IMR-90 (cell line): Measurements from ENCODE around the gene PILRB.
"Not testable (repeated sequence)": the region's sequence is repeated elsewhere in the genome, so short reads cannot be mapped to it uniquely, and the experiment has no call there.

Source experiments
- BHLHE40 ChIP-seq: fragments of 150-350 bp; IDR thresholded peaks from 2 replicates; pipeline ENCODE4 v1.6.1; 2016; ENCODE audit warnings: mild to moderate bottlenecking, low read depth, low read length
- CEBPB ChIP-seq: IDR thresholded peaks from 2 replicates; pipeline ENCODE4 v1.6.1; 2012; ENCODE audit warnings: low read depth, low read length, improper control_type of control experiment
- FOS ChIP-seq: fragments of 150-350 bp; IDR thresholded peaks from 2 replicates; pipeline ENCODE4 v1.6.1; 2016; ENCODE audit warnings: low read depth, low read length
- MAFK ChIP-seq: IDR thresholded peaks from 2 replicates; pipeline ENCODE4 v1.6.1; 2012; ENCODE audit warnings: low read depth, low read length, improper control_type of control experiment
- MXI1 ChIP-seq: IDR thresholded peaks from 2 replicates; pipeline ENCODE4 v1.6.1; 2012; ENCODE audit warnings: low read depth, mild to moderate bottlenecking, low read length, moderate library complexity, borderline replicate concordance
- NFE2L2 ChIP-seq: fragments of 150-350 bp; IDR thresholded peaks from 2 replicates; pipeline ENCODE4 v1.6.1; 2016; ENCODE audit warnings: low read depth, mild to moderate bottlenecking, low read length
- POLR2A ChIP-seq: IDR thresholded peaks from 2 replicates; pipeline ENCODE4 v1.6.1; 2012; ENCODE audit warnings: mild to moderate bottlenecking, low read depth, low read length
- RAD21 ChIP-seq: IDR thresholded peaks from 2 replicates; pipeline ENCODE4 v1.6.1; 2012; ENCODE audit warnings: low read length, improper control_type of control experiment
- RCOR1 ChIP-seq: IDR thresholded peaks from 2 replicates; pipeline ENCODE4 v1.6.1; 2012; ENCODE audit warnings: mild to moderate bottlenecking, low read length, improper control_type of control experiment; ENCODE audit not compliant: insufficient replicate concordance
- RFX5 ChIP-seq: IDR thresholded peaks from 2 replicates; pipeline ENCODE4 v1.8.0; 2012; ENCODE audit warnings: low read depth, mild to moderate bottlenecking, low read length, moderate library complexity
- SMC3 ChIP-seq: fragments of 150-350 bp; IDR thresholded peaks from 2 replicates; pipeline ENCODE4 v1.6.1; 2016; ENCODE audit warnings: low read depth, mild to moderate bottlenecking, antibody characterized with exemption, low read length, moderate library complexity
- TF ChIP-seq, protein P1 (sequence below): conservative IDR thresholded peaks from 2 replicates; pipeline ENCODE4 v1.5.1; 2012; ENCODE audit warnings: mild to moderate bottlenecking, low read depth, low read length, improper control_type of control experiment
- TF ChIP-seq, protein P2 (sequence below): fragments of 150-350 bp; IDR thresholded peaks from 2 replicates; pipeline ENCODE4 v1.6.1; 2017; ENCODE audit warnings: mild to moderate bottlenecking, antibody characterized with exemption, low read length, low read depth
- TF ChIP-seq, protein P3 (sequence below): fragments of 150-350 bp; IDR thresholded peaks from 2 replicates; pipeline ENCODE4 v1.6.1; 2016; ENCODE audit warnings: low read depth, mild to moderate bottlenecking, low read length, moderate library complexity, borderline replicate concordance

DNA sequence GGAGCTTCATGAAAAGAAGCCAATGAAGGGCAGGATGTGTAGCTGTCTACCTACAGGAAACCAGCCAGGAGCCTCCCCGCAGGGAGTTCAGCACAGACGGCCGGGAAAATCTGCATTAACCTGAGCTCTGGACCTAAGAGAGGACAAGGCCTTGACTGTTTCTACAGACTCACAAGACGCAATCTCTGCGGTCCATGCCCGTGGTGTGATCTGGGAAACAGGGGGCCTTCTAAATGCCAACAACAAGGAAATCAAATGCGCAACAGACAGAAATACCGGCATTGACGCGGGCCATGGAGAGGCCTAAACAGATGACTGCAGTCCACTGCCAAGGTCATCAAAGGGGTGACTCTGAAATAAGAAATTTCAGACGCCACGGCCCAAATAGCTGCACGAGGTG is 33.7 kb upstream of the PILRB start:
- TF ChIP-seq, protein P1, sequence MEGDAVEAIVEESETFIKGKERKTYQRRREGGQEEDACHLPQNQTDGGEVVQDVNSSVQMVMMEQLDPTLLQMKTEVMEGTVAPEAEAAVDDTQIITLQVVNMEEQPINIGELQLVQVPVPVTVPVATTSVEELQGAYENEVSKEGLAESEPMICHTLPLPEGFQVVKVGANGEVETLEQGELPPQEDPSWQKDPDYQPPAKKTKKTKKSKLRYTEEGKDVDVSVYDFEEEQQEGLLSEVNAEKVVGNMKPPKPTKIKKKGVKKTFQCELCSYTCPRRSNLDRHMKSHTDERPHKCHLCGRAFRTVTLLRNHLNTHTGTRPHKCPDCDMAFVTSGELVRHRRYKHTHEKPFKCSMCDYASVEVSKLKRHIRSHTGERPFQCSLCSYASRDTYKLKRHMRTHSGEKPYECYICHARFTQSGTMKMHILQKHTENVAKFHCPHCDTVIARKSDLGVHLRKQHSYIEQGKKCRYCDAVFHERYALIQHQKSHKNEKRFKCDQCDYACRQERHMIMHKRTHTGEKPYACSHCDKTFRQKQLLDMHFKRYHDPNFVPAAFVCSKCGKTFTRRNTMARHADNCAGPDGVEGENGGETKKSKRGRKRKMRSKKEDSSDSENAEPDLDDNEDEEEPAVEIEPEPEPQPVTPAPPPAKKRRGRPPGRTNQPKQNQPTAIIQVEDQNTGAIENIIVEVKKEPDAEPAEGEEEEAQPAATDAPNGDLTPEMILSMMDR, result not testable (repeated sequence)
- TF ChIP-seq POLR2A, RAD21, FOS, MAFK, CEBPB, MXI1, NFE2L2, BHLHE40, SMC3, RFX5, RCOR1: not testable (repeated sequence)
- TF ChIP-seq, protein P2, sequence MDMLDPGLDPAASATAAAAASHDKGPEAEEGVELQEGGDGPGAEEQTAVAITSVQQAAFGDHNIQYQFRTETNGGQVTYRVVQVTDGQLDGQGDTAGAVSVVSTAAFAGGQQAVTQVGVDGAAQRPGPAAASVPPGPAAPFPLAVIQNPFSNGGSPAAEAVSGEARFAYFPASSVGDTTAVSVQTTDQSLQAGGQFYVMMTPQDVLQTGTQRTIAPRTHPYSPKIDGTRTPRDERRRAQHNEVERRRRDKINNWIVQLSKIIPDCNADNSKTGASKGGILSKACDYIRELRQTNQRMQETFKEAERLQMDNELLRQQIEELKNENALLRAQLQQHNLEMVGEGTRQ, result not testable (repeated sequence)
- TF ChIP-seq, protein P3, sequence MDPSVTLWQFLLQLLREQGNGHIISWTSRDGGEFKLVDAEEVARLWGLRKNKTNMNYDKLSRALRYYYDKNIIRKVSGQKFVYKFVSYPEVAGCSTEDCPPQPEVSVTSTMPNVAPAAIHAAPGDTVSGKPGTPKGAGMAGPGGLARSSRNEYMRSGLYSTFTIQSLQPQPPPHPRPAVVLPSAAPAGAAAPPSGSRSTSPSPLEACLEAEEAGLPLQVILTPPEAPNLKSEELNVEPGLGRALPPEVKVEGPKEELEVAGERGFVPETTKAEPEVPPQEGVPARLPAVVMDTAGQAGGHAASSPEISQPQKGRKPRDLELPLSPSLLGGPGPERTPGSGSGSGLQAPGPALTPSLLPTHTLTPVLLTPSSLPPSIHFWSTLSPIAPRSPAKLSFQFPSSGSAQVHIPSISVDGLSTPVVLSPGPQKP, result not testable (repeated sequence)
